Ascending aorta (tissue), 2 donors: ENCODE data around the gene DUSP3. TPM values are rescaled to one million over a fixed set of nuclear protein-coding genes. Genes with fewer than 3 reads are reported as not detected.

Experiments
- DNase-seq, 2 donors: peaks; one replicate each; pipeline ENCODE4 v3.0.0-alpha.2; 2019; ENCODE audit warnings: low spot score in 2 of 2
- H3K27ac ChIP-seq, 2 donors: fragments of 200-600 bp; sonication (generic); one replicate each; pipeline ENCODE4 v1.5.1; 2016 to 2017; ENCODE audit warnings: mild to moderate bottlenecking in 1 of 2
- H3K27me3 ChIP-seq: fragments of 200-600 bp; sonication (generic); one replicate; pipeline ENCODE4 v1.5.1; 2017
- H3K36me3 ChIP-seq, 2 donors: fragments of 200-600 bp; sonication (generic); one replicate each; pipeline ENCODE4 v1.5.1; 2016
- H3K4me1 ChIP-seq, 2 donors: fragments of 200-600 bp; sonication (generic); one replicate each; pipeline ENCODE4 v1.5.1; 2016 to 2017; ENCODE audit warnings: mild to moderate bottlenecking in 1 of 2
- H3K4me3 ChIP-seq, 2 donors: fragments of 200-600 bp; sonication (generic); one replicate each; pipeline ENCODE4 v1.5.1; 2016 to 2017; ENCODE audit warnings: mild to moderate bottlenecking in 1 of 2
- H3K9me3 ChIP-seq, 2 donors: fragments of 200-600 bp; sonication (generic); one replicate each; pipeline ENCODE4 v1.5.1; 2016
- CTCF ChIP-seq, 3 experiments: fragments of 200-600 bp in 2 of 3; fragments of 450-650 bp in 1 of 3; sonication (generic) in 2 of 3; IDR thresholded peaks; one replicate each; pipeline ENCODE4 v1.5.1; 2016 to 2019; ENCODE audit warnings: antibody characterized with exemption in 3 of 3, mild to moderate bottlenecking in 1 of 3, moderate library complexity in 1 of 3
- intact Hi-C: fragments of 100-400 bp; cut with DNase I; formaldehyde crosslinking; loops from one replicate; pipeline ENCODE4 v1.15.1; 2023
- total RNA-seq: library from RNA; depleted of rRNA; stranded (reverse); fragments of >200 nt; gene quantifications from one replicate; pipeline ENCODE4 v1.1.0, GENCODE V29; 2016

DUSP3 gene
- total RNA-seq, 1 donor from 2014 or later: 70.5 TPM

- no peak overlapping the region for H3K27ac ChIP-seq
- no peaks in the 10 kb centered on the region for H3K27me3 ChIP-seq
- H3K4me1 ChIP-seq: peaks cover 7 to 34% of the 10 kb centered on the region in 2 donors
- no peak for TF ChIP-seq CTCF (IDR thresholded peaks at IDR 0.05)
- intact Hi-C loops: loop anchor here (10.0 kb wide), 1 partner anchor 377 kb away; the partner anchor contains the start of gene ARL4D
- no peaks in the 10 kb centered on the region for H3K9me3 ChIP-seq
- H3K4me3 ChIP-seq: no peak overlapping the region
- DNase-seq: no peak
- H3K36me3 ChIP-seq: peaks cover 43 to 85% of the 10 kb centered on the region in 2 donors
Observed at GRCh38 chr17:43771463-43771862, 7.3 kb downstream of the DUSP3 start.

- H3K9me3 ChIP-seq: no peaks in the 10 kb centered on the region
- no peak overlapping the region for H3K27ac ChIP-seq
- no peak for TF ChIP-seq CTCF (IDR thresholded peaks at IDR 0.05)
- peaks cover 43 to 82% of the 10 kb centered on the region in 2 donors for H3K36me3 ChIP-seq
- DNase-seq: no peak
- peaks cover 7 to 30% of the 10 kb centered on the region in 2 donors for H3K4me1 ChIP-seq
- no peak overlapping the region for H3K4me3 ChIP-seq
- no peaks in the 10 kb centered on the region for H3K27me3 ChIP-seq
- intact Hi-C loops: loop anchor here (10.0 kb wide), 1 partner anchor 376 kb away; the partner anchor contains the start of gene ARL4D
Observed at GRCh38 chr17:43770957-43771356, 7.8 kb downstream of the DUSP3 start.

GRCh38 chr17:43769859-43770258, 8.9 kb downstream of the DUSP3 start:
- intact Hi-C loops: loop anchor here (10.0 kb wide), 1 partner anchor 375 kb away; the partner anchor contains the start of gene ARL4D
- DNase-seq: no peak
- Histone ChIP-seq H3K27me3 (no peaks in the 10 kb centered on the region), H3K27ac (peak overlapping the region in 1 of 2 donors; percentile 8), H3K4me1 (peaks cover 7 to 22% of the 10 kb centered on the region in 2 donors), H3K4me3 (no peak overlapping the region), H3K9me3 (no peaks in the 10 kb centered on the region), H3K36me3 (peaks cover 40 to 82% of the 10 kb centered on the region in 2 donors)
- no peak for TF ChIP-seq CTCF (IDR thresholded peaks at IDR 0.05)

GRCh38 chr17:43769426-43769825, 9.4 kb downstream of the DUSP3 start:
- no peak for TF ChIP-seq CTCF (IDR thresholded peaks at IDR 0.05)
- DNase-seq: no peak
- Histone ChIP-seq H3K9me3 (no peaks in the 10 kb centered on the region), H3K4me1 (peaks cover 7 to 24% of the 10 kb centered on the region in 2 donors), H3K27ac (peak overlapping the region; percentile 8 to 26), H3K36me3 (peaks cover 36 to 78% of the 10 kb centered on the region in 2 donors), H3K4me3 (no peak overlapping the region), H3K27me3 (no peaks in the 10 kb centered on the region)
- intact Hi-C loops: no loop called here

GRCh38 chr17:43768943-43769342, 9.8 kb downstream of the DUSP3 start:
- no peak for TF ChIP-seq CTCF (IDR thresholded peaks at IDR 0.05)
- peaks cover 31 to 73% of the 10 kb centered on the region in 2 donors for H3K36me3 ChIP-seq

More at GRCh38 chr17:43768943-43769342, 9.8 kb downstream of the DUSP3 start:
- H3K27ac ChIP-seq: peak overlapping the region; percentile 8 to 26
- intact Hi-C loops: no loop called here
- peaks cover 7 to 19% of the 10 kb centered on the region in 2 donors for H3K4me1 ChIP-seq
- H3K27me3 ChIP-seq: no peaks in the 10 kb centered on the region
- no peak for DNase-seq
- no peaks in the 10 kb centered on the region for H3K9me3 ChIP-seq
- no peak overlapping the region for H3K4me3 ChIP-seq
